Measurements from ENCODE around the gene CAP1. TPM values are rescaled to one million over a fixed set of nuclear protein-coding genes. Genes with fewer than 3 reads are reported as not detected.

Gene CAP1
- total and polyA plus RNA-seq, 8 donors, result 28.5 to 146 (median 57.8) TPM

DNA sequence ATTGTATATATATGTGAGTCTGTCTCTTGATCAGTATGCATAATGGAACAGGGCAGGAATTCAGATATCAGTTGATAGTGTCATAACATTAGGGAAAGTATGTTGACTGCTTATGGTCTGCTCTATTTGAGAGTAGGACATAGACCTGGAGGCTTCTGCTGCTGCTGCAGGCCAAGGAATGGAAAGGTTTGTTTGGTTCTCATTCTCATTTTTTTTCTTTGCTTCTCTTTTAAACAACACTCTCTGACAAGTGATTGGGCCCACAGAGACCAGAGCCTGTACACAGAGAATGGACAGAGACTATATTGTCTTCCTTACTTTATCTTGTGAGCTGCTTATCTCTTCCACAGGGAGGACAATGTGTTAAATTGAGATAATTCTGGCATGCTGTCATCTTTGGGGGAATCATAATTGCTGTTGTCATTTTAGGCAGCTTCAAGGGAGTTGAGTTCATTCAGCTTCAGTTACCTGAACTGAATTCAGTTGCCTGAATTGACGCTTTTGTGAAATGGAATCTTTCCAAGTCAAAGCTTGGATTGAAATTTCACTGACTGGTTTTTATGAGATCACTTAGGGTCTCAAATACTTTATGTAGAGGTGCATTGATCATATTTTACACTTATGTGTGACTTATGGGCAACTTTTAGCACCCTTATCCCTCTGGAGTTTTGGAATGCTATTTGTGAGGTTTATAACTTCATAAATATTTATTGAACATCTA lies 16.9 kb downstream of the CAP1 start:
- no peaks in the 10 kb centered on the region for H3K27me3 ChIP-seq
- FAIRE-seq, result no peak
- peaks cover 0 to 21% (median 3%) of the 10 kb centered on the region in 3 donors for H3K36me3 ChIP-seq
- intact Hi-C loops (cut with DNase I), result no loop called here
- 54 to 60% methylated on average over 1 of the region's 1 CpG for WGBS, 2 donors
- no peaks in the 10 kb centered on the region for H3K9me3 ChIP-seq
- TF ChIP-seq, protein P1, sequence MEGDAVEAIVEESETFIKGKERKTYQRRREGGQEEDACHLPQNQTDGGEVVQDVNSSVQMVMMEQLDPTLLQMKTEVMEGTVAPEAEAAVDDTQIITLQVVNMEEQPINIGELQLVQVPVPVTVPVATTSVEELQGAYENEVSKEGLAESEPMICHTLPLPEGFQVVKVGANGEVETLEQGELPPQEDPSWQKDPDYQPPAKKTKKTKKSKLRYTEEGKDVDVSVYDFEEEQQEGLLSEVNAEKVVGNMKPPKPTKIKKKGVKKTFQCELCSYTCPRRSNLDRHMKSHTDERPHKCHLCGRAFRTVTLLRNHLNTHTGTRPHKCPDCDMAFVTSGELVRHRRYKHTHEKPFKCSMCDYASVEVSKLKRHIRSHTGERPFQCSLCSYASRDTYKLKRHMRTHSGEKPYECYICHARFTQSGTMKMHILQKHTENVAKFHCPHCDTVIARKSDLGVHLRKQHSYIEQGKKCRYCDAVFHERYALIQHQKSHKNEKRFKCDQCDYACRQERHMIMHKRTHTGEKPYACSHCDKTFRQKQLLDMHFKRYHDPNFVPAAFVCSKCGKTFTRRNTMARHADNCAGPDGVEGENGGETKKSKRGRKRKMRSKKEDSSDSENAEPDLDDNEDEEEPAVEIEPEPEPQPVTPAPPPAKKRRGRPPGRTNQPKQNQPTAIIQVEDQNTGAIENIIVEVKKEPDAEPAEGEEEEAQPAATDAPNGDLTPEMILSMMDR (IDR thresholded peaks at IDR 0.05), result no peak
- ATAC-seq, result peak in 2 of 4 donors; percentile 8 to 20
- H3K4me3 ChIP-seq, result no peak overlapping the region
- DNase-seq, result no peak
- H3K27ac ChIP-seq, result peak overlapping the region in 2 of 4 donors; percentile 14 to 41
- H3K4me1 ChIP-seq, result peaks cover 0 to 39% (median 8%) of the 10 kb centered on the region in 3 donors

DNA sequence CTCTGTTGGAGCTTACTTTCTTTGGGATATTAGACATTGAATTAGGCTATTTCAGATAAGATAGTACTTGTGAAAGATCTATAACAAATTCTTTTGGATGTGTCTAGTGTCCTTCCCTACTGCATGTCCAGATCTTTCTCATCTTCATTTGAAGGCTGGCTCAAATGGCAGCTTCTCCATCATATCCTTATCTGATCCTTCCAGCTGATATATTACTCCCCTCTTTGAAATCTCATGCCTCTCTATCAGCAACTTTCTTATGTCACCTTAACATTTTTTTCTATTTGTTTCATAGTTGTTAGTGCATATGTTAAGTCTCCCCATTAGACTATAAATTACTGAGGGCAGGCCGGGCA lies 17.5 kb downstream of the CAP1 start:
- Histone ChIP-seq H3K27ac (peak overlapping the region in 2 of 4 donors; percentile 41 to 65), H3K9me3 (no peaks in the 10 kb centered on the region), H3K4me3 (no peak overlapping the region), H3K27me3 (no peaks in the 10 kb centered on the region), H3K36me3 (peaks cover 0 to 24% (median 3%) of the 10 kb centered on the region in 3 donors), H3K4me1 (peaks cover 0 to 39% (median 8%) of the 10 kb centered on the region in 3 donors)
- intact Hi-C loops (cut with DNase I), result no loop called here
- FAIRE-seq, result no peak
- TF ChIP-seq, protein P1 (IDR thresholded peaks at IDR 0.05), result no peak
- no peak for DNase-seq
- ATAC-seq, result no peak
- 96 to 100% methylated on average over 1 of the region's 1 CpG for WGBS, 2 donors

DNA sequence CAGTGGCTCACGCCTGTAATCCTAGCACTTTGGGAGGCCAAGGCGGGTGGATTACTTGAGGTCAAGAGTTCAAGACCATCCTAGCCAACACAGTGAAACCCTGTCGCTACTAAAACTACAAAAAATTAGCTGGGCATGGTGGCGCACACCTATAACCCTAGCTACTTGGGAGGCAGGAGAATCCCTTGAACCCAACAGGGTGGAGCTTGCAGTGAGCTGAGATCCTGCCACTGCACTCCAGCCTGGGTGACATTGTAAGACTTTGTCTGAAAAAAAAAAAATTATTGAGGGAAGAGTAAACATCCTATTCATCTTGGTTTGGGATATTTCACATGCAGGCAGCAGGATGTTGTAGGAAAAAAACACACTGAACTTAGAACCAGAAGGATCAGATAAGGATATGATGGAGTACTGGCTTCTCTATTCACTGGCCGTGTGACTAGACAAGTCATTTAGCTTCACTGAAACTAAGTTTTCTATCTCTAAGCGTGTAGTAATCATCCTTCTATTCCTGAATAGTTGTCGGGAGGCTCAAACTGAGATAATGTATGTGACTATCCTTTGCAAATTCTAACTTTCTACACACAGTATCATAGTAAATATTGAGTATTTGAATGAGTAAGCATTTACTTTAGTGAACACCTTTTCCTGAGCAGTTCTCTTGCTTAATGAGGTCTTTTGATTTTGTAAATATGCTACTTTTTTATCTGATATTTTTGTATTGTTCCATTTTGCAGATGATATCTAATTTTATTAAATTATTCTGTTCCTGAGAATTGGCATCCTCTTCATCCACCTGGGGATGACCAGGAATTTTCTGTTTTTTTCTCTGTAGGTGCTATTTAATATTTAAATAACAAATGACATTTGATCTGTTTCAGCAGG lies 18.2 kb downstream of the CAP1 start:
- Histone ChIP-seq H3K9me3 (no peaks in the 10 kb centered on the region), H3K27ac (peak overlapping the region in 2 of 4 donors; percentile 41 to 65), H3K27me3 (no peaks in the 10 kb centered on the region), H3K4me3 (no peak overlapping the region), H3K4me1 (peaks cover 0 to 39% (median 8%) of the 10 kb centered on the region in 3 donors), H3K36me3 (peaks cover 0 to 29% (median 3%) of the 10 kb centered on the region in 3 donors)
- DNase-seq (no peak), ATAC-seq (peak in 1 of 4 donors; percentile 29), FAIRE-seq (no peak)
- TF ChIP-seq, protein P1 (IDR thresholded peaks at IDR 0.05), result no peak
- intact Hi-C loops (cut with DNase I), result no loop called here
- WGBS, 2 donors, result 88 to 91% methylated on average over 7 of the region's 7 CpGs

DNA sequence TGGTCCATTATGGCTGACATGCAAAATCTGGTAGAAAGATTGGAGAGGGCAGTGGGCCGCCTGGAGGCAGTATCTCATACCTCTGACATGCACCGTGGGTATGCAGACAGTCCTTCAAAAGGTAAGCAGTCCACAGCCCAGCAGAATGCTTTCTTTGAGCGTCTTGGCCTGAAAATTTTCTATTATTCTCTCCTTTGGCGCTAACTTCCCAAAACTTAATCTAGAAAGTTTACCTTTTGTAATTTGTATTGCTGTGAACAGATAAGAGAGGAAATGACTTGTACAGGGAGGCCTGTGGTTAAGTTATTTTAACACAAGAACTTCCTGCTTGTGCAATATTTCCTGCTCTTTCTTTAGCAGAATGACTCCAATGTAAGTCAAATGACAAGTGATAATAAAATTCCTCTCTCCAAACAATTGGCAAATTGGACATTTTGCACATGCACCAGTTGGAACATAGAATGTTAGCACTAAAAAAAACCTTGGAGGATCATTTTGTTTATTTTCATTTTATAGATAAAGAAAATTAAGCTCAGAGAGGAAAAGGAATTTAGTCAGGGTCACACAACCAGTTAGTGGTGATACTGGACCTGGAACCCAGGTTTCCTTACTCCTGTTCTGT lies 18.9 kb downstream of the CAP1 start:
- H3K27ac ChIP-seq, result peak overlapping the region in 2 of 4 donors; percentile 41 to 65
- peaks cover 0 to 39% (median 8%) of the 10 kb centered on the region in 3 donors for H3K4me1 ChIP-seq
- intact Hi-C loops (cut with DNase I), result no loop called here

More for the DNA sequence above, 18.9 kb downstream of the CAP1 start:
- H3K9me3 ChIP-seq, result no peaks in the 10 kb centered on the region
- H3K36me3 ChIP-seq, result peaks cover 2 to 37% (median 7%) of the 10 kb centered on the region in 3 donors
- no peak overlapping the region for H3K4me3 ChIP-seq
- 57 to 58% methylated on average over 4 of the region's 4 CpGs for WGBS, 2 donors
- TF ChIP-seq, protein P1 (IDR thresholded peaks at IDR 0.05), result no peak
- DNase-seq (no peak), FAIRE-seq (no peak), ATAC-seq (peak in 3 of 4 donors; percentile 73 to 86 (median 78))
- H3K27me3 ChIP-seq, result no peaks in the 10 kb centered on the region
